ENCODE results near the gene UTP4. TPM values are rescaled to one million over a fixed set of nuclear protein-coding genes. Genes with fewer than 3 reads are reported as not detected.

UTP4 gene
- total and polyA plus RNA-seq, 2 of the 8 experiments (the other 6 are each of a cell fraction or from before 2014, with no cell fraction given): 101 to 118 TPM

- TF ChIP-seq CHD7 (IDR thresholded peaks at IDR 0.05; ENCODE audit: insufficient replicate concordance, low read length) (peak; percentile 48), SP2 (IDR thresholded peaks at IDR 0.05; ENCODE audit: low read length) (no peak), SRF (IDR thresholded peaks at IDR 0.05; ENCODE audit: low read depth, low read length) (no peak), TCF12 (IDR thresholded peaks at IDR 0.05; ENCODE audit: low read depth, low read length) (no peak), SP4 (IDR thresholded peaks at IDR 0.05; ENCODE audit: low read length) (no peak), RAD21 (IDR thresholded peaks at IDR 0.05 in 1 of 2, conservative IDR thresholded peaks at IDR 0.05 in 1 of 2; ENCODE audit: low read depth in 2 of 2, low read length in 2 of 2) (peak; percentile 65 to 76), CHD2 (IDR thresholded peaks at IDR 0.05; ENCODE audit: low read length) (no peak), SIX5 (IDR thresholded peaks at IDR 0.05; ENCODE audit: low read depth, low read length) (no peak), SAP30 (IDR thresholded peaks at IDR 0.05; ENCODE audit: insufficient read depth, insufficient replicate concordance, low read length) (peak; percentile 88), ZNF274 (IDR thresholded peaks at IDR 0.05; ENCODE audit: borderline replicate concordance, extremely low read depth, low read length) (no peak)
Measured at GRCh38 chr16:69105501-69106361, 26.7 kb upstream of the UTP4 start, which contains the start of gene HAS3 (continued).

Data from H1 (cell line).